HCT116 (cell line): ENCODE data around the gene CRYBG2.

Experiments
- ATF3 ChIP-seq: IDR thresholded peaks from 2 replicates; pipeline ENCODE4 v1.6.1; 2012
- CBX3 ChIP-seq: IDR thresholded peaks from 2 replicates; pipeline ENCODE4 v1.6.1; 2012; ENCODE audit warnings: low read depth
- CEBPB ChIP-seq: IDR thresholded peaks from 2 replicates; pipeline ENCODE4 v1.6.1; 2012; ENCODE audit warnings: low read depth
- CTCF ChIP-seq, 3 experiments: fragments of 200-600 bp in 1 of 3; sonication (generic) in 1 of 3; IDR thresholded peaks in 2 of 3; conservative IDR thresholded peaks in 1 of 3; 2 replicates each; pipeline ENCODE4 v1.5.1; 2012 to 2017; ENCODE audit warnings: low read depth in 2 of 3, low read length in 2 of 3, antibody characterized with exemption in 1 of 3, borderline replicate concordance in 1 of 3, control low read depth in 1 of 3, mild to moderate bottlenecking in 1 of 3, mixed read lengths in 1 of 3, mixed run types in 1 of 3, moderate library complexity in 1 of 3; ENCODE audit not compliant: insufficient read depth in 1 of 3
- EZH2 ChIP-seq: fragments of 200-600 bp; sonication (generic); IDR thresholded peaks from 2 replicates; pipeline ENCODE4 v1.6.1; 2017; ENCODE audit warnings: antibody characterized with exemption, mixed run types
- EZH2phosphoT487 ChIP-seq: fragments of 200-600 bp; IDR thresholded peaks from 2 replicates; pipeline ENCODE4 v1.6.1; 2018; ENCODE audit warnings: antibody characterized with exemption, borderline replicate concordance
- FOSL1 ChIP-seq: IDR thresholded peaks from 2 replicates; pipeline ENCODE4 v1.6.1; 2012; ENCODE audit warnings: low read depth
- POLR2A ChIP-seq: IDR thresholded peaks from 2 replicates; pipeline ENCODE4 v1.7.0; 2011; ENCODE audit warnings: borderline replicate concordance; ENCODE audit not compliant: insufficient read depth, insufficient read length; ENCODE audit errors: extremely low read depth
- ZNF274 ChIP-seq: fragments of 200-500 bp; sonication (Bioruptor generic); IDR thresholded peaks from 2 replicates; pipeline ENCODE4 v1.6.1; 2014; ENCODE audit warnings: mild to moderate bottlenecking, low read depth, low read length, inconsistent platforms
- TF ChIP-seq, protein P1 (sequence below): IDR thresholded peaks from 2 replicates; pipeline ENCODE4 v1.6.1; 2012
- TF ChIP-seq, protein P2 (sequence below): IDR thresholded peaks from 2 replicates; pipeline ENCODE4 v1.6.1; 2011; ENCODE audit warnings: mild to moderate bottlenecking, low read length, moderate library complexity; ENCODE audit not compliant: insufficient replicate concordance; ENCODE audit errors: extremely low read depth

DNA sequence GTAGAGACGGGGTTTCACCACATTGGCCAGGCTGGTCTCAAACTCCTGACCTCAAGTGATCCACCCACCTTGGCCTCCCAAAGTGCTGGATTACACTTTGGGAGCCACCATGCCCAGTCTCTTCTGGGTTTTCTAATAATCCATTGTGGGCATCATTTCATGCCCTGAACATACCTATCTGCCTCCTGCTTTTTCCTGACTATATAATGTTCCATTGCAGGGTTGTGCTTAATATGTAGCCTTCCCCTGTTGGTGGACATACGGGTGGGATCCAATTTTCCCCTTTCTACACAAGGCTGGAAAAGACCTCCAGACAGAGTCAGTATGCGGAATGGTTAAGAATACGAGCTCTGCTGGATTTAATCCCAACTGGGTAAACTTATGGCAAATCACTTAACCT lies 22.1 kb upstream of the CRYBG2 start:
- TF ChIP-seq CTCF (IDR thresholded peaks at IDR 0.05 in 2 of 3, conservative IDR thresholded peaks at IDR 0.05 in 1 of 3; ENCODE audit: borderline replicate concordance in 1 of 3, insufficient read depth in 1 of 3, low read depth in 2 of 3, low read length in 2 of 3) (no peak), ATF3 (no peak), CEBPB (no peak), POLR2A (no peak), FOSL1 (no peak), EZH2 (no peak), CBX3 (no peak), EZH2phosphoT487 (no peak), ZNF274 (no peak)
- TF ChIP-seq, protein P1, sequence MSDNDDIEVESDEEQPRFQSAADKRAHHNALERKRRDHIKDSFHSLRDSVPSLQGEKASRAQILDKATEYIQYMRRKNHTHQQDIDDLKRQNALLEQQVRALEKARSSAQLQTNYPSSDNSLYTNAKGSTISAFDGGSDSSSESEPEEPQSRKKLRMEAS, result no peak
- TF ChIP-seq, protein P2, sequence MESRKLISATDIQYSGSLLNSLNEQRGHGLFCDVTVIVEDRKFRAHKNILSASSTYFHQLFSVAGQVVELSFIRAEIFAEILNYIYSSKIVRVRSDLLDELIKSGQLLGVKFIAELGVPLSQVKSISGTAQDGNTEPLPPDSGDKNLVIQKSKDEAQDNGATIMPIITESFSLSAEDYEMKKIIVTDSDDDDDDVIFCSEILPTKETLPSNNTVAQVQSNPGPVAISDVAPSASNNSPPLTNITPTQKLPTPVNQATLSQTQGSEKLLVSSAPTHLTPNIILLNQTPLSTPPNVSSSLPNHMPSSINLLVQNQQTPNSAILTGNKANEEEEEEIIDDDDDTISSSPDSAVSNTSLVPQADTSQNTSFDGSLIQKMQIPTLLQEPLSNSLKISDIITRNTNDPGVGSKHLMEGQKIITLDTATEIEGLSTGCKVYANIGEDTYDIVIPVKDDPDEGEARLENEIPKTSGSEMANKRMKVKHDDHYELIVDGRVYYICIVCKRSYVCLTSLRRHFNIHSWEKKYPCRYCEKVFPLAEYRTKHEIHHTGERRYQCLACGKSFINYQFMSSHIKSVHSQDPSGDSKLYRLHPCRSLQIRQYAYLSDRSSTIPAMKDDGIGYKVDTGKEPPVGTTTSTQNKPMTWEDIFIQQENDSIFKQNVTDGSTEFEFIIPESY, result no peak
